Pancreas (tissue), 10 donors: ENCODE measurements around the gene C10orf71. TPM values are rescaled to one million over a fixed set of nuclear protein-coding genes. Genes with fewer than 3 reads are reported as not detected.
A peak's percentile ranks its signal among the peaks of the same experiment; 100 is the strongest.

Experiments
- ATAC-seq, 4 donors: fragments of 200-7000 bp; cut with Tn5 transposase; one replicate each; pipeline versions ENCODE4 v1.8.0 to v1.9.1; 2020; ENCODE audit warnings: mild to moderate bottlenecking in 4 of 4, moderate library complexity in 4 of 4
- DNase-seq, 6 donors: peaks; one replicate each; pipeline ENCODE4 v3.0.0-alpha.2; 2020
- FAIRE-seq: peaks from 2 replicates; lab custom pipeline; 2012; peaks lifted over from hg19 to GRCh38; lab: Jason Lieb, UNC
- H3K27ac ChIP-seq, 4 donors: fragments of 200-600 bp; sonication (generic); 1 replicate in 3 of 4; 2 replicates in 1 of 4; pipeline versions ENCODE4 v1.5.0 to v1.8.0; 2020
- H3K27me3 ChIP-seq, 4 donors: fragments of 200-600 bp; one replicate each; pipeline ENCODE4 v1.8.0; 2021
- H3K36me3 ChIP-seq, 3 donors: fragments of 200-600 bp; sonication (generic) in 1 of 3; one replicate each; pipeline versions ENCODE4 v1.5.0 to v1.8.0; 2020 to 2021
- H3K4me1 ChIP-seq, 3 donors: fragments of 200-600 bp; one replicate each; pipeline ENCODE4 v1.8.0; 2021
- H3K4me3 ChIP-seq, 4 donors: fragments of 200-600 bp; sonication (generic) in 2 of 4; one replicate each; pipeline versions ENCODE4 v1.5.0 to v1.8.0; 2020 to 2021
- H3K9me3 ChIP-seq, 4 donors: fragments of 200-600 bp; one replicate each; pipeline ENCODE4 v1.8.0; 2021
- CTCF ChIP-seq, 4 donors: fragments of 200-600 bp; sonication (generic) in 3 of 4; IDR thresholded peaks; one replicate each; pipeline versions ENCODE4 v1.5.0 to v1.8.0; 2021; ENCODE audit warnings: antibody characterized with exemption in 4 of 4
- WGBS, 2 donors: extraction: QIAGEN DNeasy Blood & Tissue Kit; methylation state at CpG; one replicate each; pipeline ENCODE4 v1.1.7; 2013; 5-methylcytosine and 5-hydroxymethylcytosine counted together
- intact Hi-C, 3 donors: fragments of 100-400 bp; cut with DNase I; formaldehyde crosslinking; loops; one replicate each; pipeline versions ENCODE4 v1.11.1 to v1.14.2; 2022
- polyA plus RNA-seq, 2 donors: library from polyadenylated mRNA; stranded (reverse); fragments of 200-250 nt; gene quantifications; one replicate each; pipeline ENCODE4 v1.2.3, GENCODE V29; 2013
- total RNA-seq, 6 donors: library from RNA; stranded (reverse); fragmentation: NEBNext Ultra II Directional in 4 of 6; extraction: Animal tissue kit (Norgen Biotek cat#: 25700) in 4 of 6; gene quantifications; one replicate each; pipeline versions ENCODE4 v1.2.1 to v1.2.4, GENCODE V29; 2021 to 2023
- donor health status: healthy with polysubstance abuse.
- donor health status: DM: no; HTN: no; CAD: no; lungs with moderate emphysema.
- donor health status: DM: no; HTN: no; CAD: no.
- donor health status: control.
- donor health status: control.
- donor health status: Bipolar disorder and iron deficiency.
- donor health status: DM: yes; HTN: yes; CAD: no.
- donor health status: DM: no; HTN: no; CAD: no.
- donor health status: DM: no; HTN: no; CAD: no.
- donor health status: DM: yes; HTN: yes; CAD: no.

C10orf71 gene
- total and polyA plus RNA-seq, 8 donors: 0.07 to 2.6 (median 0.50) TPM

GRCh38 chr10:49276596-49276995 is 22.4 kb upstream of the C10orf71 start:
- intact Hi-C loops: no loop called here
- H3K9me3 ChIP-seq: no peaks in the 10 kb centered on the region
- ATAC-seq: no peak
- no peaks in the 10 kb centered on the region for H3K4me1 ChIP-seq
- no peak overlapping the region for H3K27ac ChIP-seq
- no peak for TF ChIP-seq CTCF (IDR thresholded peaks at IDR 0.05)
- no peak for DNase-seq
- WGBS, 2 donors: 71 to 79% methylated on average over 4 of the region's 4 CpGs
- H3K27me3 ChIP-seq: peaks cover 0 to 6% (median 0%) of the 10 kb centered on the region in 4 donors
- FAIRE-seq: no peak
- no peaks in the 10 kb centered on the region for H3K36me3 ChIP-seq
- no peak overlapping the region for H3K4me3 ChIP-seq

GRCh38 chr10:49277973-49278372 is 21.0 kb upstream of the C10orf71 start:
- Histone ChIP-seq H3K27ac (no peak overlapping the region), H3K27me3 (peaks cover 0 to 6% (median 0%) of the 10 kb centered on the region in 4 donors), H3K36me3 (no peaks in the 10 kb centered on the region), H3K9me3 (no peaks in the 10 kb centered on the region), H3K4me1 (no peaks in the 10 kb centered on the region), H3K4me3 (no peak overlapping the region)
- no peak for FAIRE-seq
- intact Hi-C loops: no loop called here
- DNase-seq: no peak
- no peak for ATAC-seq
- no peak for TF ChIP-seq CTCF (IDR thresholded peaks at IDR 0.05)
- WGBS, 2 donors: 77 to 80% methylated on average over 5 of the region's 5 CpGs

- 33 to 39% methylated on average over 7 of the region's 7 CpGs for WGBS, 2 donors
- ATAC-seq (no peak), DNase-seq (no peak), FAIRE-seq (no peak)
- H3K27ac ChIP-seq: no peak overlapping the region
- H3K4me1 ChIP-seq: no peaks in the 10 kb centered on the region
- H3K27me3 ChIP-seq: peaks cover 0 to 6% (median 0%) of the 10 kb centered on the region in 4 donors
- no peak overlapping the region for H3K4me3 ChIP-seq
- no peaks in the 10 kb centered on the region for H3K36me3 ChIP-seq
- H3K9me3 ChIP-seq: no peaks in the 10 kb centered on the region
- intact Hi-C loops: no loop called here
- TF ChIP-seq CTCF (IDR thresholded peaks at IDR 0.05): no peak
These were observed 20.4 kb upstream of the C10orf71 start for GRCh38 chr10:49278497-49278981.

- Histone ChIP-seq H3K4me3 (no peak overlapping the region), H3K27ac (no peak overlapping the region), H3K4me1 (no peaks in the 10 kb centered on the region), H3K27me3 (peaks cover 0 to 6% (median 0%) of the 10 kb centered on the region in 4 donors), H3K9me3 (no peaks in the 10 kb centered on the region), H3K36me3 (no peaks in the 10 kb centered on the region)
- intact Hi-C loops: no loop called here
- WGBS, 2 donors: 53 to 56% methylated on average over 7 of the region's 7 CpGs
- TF ChIP-seq CTCF (IDR thresholded peaks at IDR 0.05): no peak
- FAIRE-seq: no peak
- DNase-seq: no peak
- no peak for ATAC-seq
These were observed 19.7 kb upstream of the C10orf71 start for GRCh38 chr10:49279015-49279880.

- H3K27ac ChIP-seq: no peak overlapping the region
- DNase-seq: no peak
- H3K9me3 ChIP-seq: no peaks in the 10 kb centered on the region
- TF ChIP-seq CTCF (IDR thresholded peaks at IDR 0.05): no peak
- FAIRE-seq: no peak
- peak in 2 of 4 donors; percentile 50 to 60 for ATAC-seq
- intact Hi-C loops: no loop called here
- no peak overlapping the region for H3K4me3 ChIP-seq
- H3K27me3 ChIP-seq: peaks cover 0 to 6% (median 0%) of the 10 kb centered on the region in 4 donors
- WGBS, 2 donors: 78 to 79% methylated on average over 3 of the region's 3 CpGs
- no peaks in the 10 kb centered on the region for H3K4me1 ChIP-seq
- H3K36me3 ChIP-seq: no peaks in the 10 kb centered on the region
These were observed 19.0 kb upstream of the C10orf71 start for GRCh38 chr10:49280001-49280408.
